NCI-H1417 (cell line): ENCODE data around the gene FUT3.
"Not testable (repeated sequence)": the region's sequence is repeated elsewhere in the genome, so short reads cannot be mapped to it uniquely, and the experiment has no call there.

Experiments
- DNase-seq, 3 experiments: peaks; one replicate each; lab custom pipeline; 2025; lab: John Stamatoyannopoulos, UW

Gene FUT3

DNA sequence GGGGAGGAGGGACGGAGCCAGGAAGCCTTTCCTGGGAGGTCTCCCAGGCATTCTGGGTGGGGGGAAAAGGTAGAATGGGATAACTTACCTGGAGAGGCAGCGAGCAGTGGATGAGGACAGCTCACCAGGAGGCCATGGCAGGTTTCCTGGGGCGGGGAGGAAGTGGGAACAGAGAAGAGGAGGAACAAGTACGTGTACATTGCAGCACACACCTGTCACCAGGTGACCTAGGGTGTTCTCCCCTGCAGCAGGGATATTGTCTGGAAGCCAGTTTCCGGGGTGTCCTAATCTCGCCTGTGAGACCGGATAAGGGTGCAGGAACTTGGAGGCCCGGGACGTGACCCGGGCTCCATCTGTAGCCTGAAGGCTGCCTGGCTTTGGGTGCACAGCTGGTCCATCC lies at the start of gene FUT3:
Gene FUT3, minus strand, starts transcription at position 148 of the 400 bp plus-strand sequence.
- DNase-seq = no peak

DNA sequence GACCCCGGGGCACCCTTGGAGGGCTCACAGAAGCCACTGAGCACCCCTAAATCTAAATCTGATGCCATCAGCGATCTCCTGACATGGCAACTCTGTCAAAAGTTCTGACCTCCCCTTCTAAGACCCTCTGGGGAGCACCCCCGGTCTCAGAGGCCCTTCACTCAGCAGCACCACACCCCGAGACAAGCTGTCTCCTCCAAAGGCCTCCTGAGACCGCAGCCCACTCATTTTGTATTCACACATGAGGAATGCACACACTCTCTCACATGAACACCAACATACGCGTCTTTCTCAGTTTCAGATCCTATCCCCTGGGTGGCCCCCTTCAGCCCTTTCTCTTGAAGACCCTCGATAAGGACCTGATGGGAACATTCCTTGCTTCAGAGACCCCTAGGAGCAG lies 49.7 kb upstream of the FUT3 start:
- DNase-seq = no peak

DNA sequence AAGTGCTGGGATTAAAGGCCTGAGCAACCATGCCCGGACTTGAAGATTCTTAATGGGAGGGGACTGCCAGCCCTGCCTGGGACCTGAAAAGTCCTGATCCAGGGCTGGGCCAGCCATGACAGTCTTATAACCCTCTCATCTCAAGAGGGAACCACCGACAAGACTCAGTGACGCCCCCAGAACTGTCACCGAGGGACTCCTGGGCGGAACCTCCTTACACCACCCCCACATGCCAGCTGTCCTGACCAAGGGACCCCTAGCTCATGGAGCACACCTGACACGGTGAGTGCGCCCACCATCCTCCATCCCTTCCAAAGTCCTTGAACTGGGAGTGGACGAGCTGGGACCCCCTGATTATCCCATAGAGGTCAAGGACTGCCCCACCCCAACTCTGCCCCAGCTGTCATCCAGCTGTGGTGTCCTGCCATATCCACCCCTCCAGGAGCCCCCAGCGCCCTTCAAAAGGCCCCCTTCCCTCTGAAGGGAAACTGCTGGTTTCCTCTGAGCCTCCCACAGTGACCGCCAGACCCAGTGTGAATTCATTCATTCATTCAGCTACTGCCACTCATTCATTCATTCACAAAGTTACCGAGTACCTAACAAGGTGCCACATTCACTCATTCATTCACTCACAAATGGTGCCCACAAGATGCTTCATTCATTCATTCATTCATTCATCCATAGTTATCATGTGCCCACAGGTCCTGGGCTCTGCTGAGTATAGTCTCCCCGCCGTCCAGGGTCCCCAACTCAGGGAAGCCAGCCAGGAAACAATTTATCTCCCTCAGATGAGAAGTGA lies 48.7 kb upstream of the FUT3 start:
- DNase-seq = no peak

DNA sequence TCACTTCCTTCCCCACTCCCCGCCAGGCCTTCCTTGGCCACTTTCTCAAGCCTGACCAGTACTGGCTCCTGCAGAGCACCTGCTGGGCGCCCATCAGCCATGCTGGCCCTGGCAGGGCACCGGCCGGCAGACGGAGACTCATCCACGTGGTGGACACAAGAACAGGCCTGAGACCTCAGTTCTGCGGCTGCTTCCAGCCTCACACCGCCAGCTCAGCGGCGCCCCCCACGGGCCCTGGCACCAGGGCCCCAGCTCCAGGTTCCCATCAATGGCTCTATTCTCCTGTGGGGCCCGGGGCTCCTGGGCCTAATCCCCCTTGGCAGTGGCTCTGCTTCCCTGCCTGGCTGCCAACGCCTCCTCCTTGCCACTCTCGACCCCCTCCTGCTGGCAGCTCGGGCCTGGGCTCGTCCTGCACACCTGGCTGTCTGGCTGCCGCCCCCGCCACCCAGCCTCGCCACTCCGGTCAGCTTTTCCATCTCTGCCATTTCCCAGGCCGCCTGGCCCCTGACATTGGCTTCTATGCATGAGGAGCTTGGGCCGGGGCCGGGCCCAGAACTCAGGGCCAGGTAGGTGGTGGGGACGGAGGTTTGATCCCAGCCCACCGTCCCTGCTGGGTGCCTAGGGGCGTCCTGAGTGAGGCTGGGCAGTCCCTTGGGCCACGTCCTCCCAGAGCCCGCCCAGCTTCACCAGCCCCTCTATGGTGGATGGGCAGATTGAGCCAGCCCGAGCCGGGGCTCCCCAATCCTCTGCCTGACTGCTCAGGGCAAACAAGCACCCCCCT lies 46.1 kb upstream of the FUT3 start:
- no peak for DNase-seq

DNA sequence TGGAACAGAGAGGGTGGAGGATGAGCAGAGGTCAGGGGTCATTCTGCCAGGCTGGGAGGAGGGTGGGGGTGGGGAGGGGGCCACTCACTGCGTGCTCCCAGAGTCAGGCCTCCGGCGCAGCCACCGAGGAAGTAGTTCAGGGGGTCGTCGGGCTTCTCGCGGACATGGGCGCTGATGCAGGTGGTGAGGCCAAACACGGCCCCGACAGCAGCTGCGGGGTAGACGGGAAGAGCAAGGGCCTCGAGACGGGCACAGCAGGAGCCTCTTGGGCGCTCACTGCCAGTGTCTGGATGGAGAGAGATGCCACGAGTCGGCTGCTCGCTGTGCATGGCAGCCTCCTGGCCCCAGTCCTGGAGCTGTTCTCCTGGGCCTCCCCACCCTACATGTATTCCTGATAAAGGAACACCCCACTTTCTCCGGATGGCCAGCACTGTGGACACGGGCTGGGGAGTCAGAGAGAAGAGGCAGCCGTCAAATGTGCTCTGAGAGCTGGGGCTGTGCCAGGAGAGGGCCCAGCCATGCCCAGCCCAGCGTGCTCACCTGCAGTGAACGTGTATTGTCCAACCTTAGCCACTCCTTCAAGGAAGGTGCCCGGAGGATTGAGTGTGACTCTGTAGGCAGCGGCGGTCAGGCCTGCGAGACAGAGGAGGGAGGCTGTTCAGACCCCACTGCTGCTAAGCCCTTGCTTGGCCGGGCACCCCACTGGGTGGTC lies 45.3 kb upstream of the FUT3 start:
- DNase-seq = no peak

DNA sequence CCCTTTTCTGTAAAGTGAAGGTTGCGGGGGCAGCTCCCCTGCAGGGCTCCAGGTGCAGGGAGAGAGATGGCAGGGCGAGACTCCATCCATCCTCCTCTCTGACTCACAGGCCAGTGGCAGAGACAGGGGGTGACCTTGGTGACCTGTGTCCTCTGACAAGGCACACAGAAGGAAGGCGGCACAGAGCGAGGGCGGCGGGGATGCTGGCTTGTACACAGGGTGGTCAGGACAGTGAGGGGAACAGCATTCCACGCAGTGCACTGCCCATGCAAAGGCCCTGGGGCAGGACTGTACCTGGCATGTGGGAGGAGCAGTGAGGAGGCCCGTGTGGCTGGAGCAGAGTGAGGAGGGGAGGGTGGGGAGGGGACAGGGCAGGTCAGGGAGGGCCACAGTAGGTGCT lies 44.6 kb upstream of the FUT3 start:
- DNase-seq = no peak

DNA sequence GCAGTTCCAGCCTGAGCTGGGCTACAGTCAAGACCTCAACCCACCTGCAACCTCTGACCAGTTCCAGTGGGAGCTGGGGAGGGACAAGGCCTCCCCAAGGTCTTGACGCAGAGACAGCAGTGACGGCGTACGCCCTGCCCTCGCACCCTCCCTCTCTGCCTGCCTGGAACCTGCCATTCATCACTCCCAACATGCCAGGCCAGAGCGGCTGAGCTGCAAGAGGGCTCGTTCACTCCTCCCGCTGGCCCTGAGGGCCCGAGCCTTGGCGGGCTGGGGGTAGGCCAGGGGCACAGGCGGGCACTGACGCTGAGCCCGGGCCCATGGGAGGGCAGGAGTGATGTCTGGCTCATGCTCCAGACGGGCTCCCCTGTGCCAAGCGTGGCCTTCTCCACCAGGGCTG lies 44.2 kb upstream of the FUT3 start:
- DNase-seq = no peak

DNA sequence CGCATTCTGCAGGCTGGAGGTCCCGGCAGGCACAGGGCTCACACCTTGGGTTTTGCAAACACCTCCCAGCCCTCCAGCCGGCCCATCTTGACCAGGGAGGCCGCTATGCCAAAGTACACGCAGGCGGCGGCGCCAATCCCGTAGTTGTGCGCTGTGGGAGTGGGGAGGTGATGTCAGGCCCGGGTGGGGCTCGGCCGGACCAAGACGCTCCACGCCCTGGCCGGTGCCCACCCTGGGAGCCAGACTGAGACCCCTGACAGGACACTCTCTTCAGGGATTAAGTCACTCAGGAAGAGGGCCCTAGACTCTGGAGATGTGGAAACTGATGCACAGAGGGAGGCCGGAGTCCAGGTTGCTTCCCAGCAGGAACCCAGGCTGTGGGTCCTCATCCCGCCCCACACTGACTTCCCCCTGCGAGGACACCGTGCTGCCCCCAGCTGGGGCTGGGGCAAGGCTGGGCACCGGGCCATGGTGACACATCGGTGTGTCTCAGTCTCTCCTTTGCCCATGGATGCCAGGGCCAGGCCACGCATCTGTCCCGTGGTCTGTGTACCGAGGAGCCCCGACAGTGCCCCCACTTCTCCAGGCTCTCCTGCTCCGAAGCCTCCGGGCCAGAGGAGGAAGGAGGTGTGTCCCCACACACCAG lies 43.6 kb upstream of the FUT3 start:
- no peak for DNase-seq

DNA sequence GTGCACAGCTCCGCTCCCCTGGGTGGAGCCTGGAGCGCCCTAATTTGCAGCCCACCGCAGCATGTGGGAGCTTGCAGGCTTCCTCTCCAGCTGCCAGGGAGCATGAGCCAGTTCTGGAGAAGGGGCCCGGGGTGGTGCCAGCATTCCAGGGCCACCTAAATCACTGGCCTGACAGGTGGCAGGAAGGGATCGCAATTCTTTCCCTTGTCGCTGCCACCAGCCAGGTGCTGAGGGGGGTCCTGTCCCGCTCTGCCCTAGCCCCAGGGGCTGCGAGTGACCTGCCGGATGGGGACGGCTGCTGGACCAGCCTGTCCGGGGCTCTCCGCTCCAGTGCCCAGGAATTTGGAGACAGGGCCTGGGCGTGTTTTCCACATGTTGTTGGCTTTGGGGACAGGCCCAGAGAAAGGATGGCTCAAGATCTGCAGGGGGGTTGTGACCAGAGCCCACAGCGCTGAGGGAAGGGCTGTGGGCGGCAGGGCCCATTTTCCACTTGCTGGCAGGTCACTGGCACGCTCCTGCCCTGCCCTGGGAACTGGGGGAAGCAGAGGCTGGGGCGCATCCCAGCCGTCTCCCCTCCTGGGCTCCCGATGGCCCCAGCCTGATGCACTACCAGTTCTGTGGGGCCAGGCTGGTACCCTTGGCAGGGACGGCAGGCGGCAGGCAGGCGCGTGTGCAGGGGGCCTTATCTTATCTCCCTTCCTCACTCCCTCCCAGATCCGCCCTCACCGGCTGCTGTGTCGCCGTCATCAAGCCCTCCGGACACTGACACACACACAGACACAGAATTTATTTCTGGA lies 42.9 kb upstream of the FUT3 start:
- no peak for DNase-seq

DNA sequence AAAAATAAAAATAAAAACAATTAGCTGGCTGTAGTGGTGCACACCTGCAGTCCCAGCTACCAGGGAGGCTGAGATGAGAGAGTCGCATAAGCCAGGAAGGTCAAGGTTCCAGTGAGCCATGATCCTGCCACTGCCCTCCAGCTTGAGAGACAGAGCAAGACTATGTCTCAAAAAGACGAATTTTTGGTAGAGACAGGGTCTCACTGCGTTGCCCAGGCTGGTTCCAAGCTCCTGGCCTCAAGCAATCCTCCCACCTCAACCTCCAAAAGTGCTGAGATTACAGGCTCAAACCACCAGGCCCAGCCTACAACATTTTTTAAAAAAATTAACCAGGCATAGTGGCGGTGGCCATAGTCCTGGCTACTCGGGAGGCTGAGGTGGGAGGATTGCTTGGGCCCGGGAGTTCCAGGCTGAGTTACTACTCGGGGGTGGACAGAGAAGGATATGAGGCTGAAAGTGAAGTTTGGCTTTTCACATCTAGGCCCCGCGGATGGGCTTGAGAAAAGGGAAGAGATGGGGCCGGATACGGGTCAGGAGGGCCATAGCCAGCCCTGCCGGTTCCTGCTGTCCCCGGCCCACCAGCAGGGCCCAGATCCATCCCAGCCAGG lies 42.2 kb upstream of the FUT3 start:
- DNase-seq = no peak

DNA sequence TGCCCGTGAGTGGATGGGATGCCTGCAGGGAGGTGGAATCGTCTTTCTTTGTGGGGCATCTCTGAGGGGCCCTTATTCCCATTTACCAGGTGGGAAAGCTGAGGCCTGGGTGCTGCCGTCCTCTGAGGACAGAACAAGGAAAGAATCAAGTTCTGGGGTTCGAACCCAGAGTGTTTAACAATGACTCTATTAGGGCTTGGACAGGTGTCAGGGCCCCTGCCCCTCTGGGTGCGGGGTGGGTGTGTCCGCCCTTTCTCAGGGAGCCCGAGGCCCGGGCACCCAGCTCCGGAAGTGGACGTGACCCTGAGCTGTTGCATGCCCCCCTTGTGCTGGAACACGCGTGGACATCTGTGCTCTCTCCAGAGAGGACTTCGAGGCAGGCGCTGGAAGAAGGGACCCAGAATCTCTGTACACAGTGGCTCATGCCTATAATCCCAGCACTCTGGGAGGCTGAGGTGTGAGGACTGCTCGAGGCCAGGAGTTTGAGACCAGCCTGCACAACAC lies 41.6 kb upstream of the FUT3 start:
- DNase-seq = no peak

DNA sequence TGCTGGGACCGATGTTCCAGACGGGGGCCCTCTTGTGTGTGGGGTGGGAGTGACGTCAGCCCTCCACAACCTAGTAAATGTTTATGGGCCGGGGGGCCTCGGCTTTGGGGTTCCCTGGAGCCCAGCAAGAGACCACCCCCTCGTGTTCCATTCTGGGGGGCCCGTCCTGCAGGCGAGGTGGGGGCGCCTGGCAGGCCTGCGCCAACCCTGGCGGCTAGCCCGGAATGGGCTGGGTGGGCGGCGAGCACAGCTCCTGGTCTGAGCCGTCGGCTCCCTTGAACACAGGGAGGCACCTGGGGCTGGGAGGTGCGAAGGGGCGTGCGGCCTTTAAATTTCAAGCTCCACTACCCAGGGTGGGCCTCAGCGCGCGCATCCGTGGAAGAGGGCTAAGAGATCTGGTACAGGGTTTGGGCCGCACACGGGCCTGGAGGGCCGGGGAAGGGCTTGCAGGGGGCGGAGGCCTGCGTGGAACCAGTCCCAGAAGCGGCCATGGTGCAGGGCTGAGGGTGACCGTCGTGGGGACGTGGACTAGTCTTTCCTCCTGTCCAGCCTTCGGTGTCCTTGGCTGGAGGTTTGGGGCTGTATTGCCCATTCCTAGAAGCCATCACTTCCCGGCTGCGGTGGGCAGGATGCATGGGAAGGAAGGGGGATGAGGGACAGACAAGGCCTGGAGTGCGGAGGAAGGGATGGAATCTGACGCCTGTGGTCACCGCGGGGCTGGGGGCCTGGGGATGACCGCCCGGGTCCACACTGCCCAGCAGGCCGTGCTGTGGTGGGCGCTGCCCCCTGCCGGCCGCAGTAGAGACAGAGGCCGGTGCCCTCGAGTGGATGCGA lies 40.9 kb upstream of the FUT3 start:
- DNase-seq = peak in 2 of 3 experiments; percentile 28 to 39

DNA sequence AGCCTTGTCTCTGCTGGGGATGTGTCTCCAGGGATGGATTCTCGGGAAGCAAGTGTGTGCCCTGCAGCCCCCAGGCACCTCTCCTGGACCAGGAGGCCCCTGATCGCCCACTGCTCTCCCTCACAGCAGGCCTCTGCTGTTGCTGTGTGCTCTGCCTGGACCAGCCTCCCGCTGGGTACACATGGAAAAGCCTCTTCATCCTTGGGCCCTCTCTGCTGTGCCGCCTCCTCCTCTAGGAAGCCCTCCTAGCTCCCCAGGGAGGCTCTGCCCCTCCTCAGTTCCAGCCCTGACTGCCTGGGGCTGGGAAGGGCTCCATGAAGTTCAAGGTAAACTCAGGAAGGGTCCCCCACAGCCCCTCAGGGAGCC lies 40.3 kb upstream of the FUT3 start:
- peak in 1 of 3 experiments; percentile 27 for DNase-seq

DNA sequence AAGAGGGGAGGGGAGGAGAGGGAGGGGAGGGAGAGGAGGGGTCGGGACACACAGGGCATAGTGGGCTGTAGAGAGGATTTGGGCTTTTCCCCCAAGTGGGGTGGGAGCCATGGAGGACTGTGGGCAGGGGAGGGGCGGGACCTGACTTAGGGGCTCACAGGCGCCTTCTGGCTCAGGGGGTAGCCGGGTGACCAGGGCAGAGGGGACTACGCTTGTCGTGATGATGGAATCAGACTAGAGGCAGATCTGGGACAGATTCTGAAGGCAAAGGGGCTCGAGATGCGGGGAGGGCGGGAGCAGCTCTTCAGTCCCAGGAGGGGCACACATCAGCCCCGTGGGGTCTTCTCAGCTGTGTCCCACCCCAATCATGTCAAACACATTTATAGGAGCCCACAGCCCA lies 38.9 kb upstream of the FUT3 start:
- DNase-seq = no peak

DNA sequence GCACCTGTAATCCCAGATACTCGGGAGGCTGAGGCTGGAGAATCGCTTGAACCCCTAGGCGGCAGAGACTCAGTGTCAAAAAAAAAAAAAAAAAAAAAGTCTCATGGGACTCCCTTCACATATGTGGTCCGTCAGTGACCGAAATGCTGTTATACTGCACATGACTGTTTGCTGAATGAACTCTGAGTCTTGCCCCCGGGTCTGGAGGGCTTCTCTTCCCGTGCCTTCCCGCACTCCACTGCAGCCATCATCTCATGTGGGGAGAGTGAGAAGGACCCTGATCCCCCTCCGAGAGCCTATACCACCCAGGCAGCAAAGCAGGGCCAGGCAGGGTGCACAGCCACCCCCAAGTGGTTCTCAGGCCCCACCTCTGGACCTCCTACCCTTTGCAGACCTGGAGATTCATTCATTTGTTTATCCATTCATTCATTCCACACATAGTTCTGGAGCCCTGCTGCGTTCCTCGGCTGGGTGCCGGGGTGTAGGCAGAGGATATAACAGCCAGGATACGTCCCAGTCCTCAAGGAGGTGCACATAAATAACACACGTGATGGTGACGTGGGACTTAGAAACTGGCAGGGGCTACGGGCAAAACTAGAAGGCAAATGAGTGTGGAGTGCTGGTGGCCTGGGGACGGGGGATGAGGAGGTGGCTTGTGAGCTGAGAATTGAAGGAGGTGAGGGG lies 38.2 kb upstream of the FUT3 start:
- no peak for DNase-seq

DNA sequence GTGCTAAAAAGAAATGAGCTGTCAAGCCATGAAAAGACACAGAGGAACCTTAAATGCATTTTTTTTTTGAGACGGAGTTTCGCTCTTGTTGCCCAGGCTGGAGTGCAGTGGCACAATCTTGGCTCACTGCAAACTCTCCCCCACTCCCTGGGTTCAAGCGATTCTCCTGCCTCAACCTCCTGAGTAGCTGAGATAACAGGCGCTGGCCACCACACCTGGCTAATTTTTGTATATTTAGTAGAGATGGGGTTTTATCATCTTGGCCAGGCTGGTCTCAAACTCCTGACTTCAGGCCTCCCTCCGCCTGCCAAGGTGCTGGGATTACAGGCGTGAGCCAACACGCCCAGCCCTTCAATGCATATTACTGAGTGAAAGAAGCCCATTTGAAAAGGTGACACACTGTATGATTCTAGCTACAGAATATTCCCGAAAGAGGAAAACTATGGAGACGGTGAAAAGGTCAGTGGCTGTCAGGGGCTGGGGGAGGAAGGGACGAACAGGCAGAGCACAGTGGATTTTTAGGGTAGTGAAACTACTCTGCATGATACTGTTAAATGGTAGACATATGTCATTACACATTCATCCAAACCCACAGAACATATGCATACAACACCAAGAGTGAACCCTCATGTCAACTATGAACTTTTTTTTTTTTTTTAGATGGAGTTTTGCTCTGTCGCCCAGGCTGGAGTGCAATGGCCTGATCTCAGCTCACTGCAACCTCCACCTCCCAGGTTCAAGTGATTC lies 33.0 kb upstream of the FUT3 start:
- not testable (repeated sequence) for DNase-seq

DNA sequence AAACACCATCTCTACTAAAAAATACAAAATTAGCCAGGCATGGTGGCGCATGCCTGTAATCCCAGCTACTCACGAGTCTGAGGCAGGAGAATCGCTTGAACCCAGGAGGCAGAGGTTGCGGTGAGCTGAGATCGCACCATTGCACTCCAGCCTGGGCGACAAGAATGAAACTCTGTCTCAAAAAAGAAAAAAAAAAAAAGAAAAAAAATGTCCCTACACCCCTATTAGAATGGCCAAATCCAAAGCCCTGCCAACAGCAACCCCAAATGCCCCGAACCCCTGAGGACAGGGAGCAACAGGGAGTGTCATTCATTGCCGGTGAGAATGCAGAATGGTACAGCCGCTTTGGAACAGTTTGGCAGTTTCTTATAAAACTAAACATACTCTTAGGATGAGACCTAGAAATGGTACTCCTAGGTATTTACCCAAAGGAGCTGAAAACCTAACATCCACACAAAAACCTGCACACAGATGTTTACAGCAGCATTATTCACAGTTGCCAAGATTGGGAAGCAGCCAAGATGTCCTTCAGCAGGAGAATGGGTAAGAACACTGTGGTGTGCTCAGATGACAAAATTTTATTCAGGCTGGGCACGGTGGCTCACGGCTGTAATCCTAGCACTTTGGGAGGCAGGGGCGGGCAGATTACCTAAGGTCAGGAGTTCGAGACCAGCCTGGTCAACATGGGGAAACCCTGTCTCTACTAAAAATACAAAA lies 32.1 kb upstream of the FUT3 start:
- DNase-seq = not testable (repeated sequence)

DNA sequence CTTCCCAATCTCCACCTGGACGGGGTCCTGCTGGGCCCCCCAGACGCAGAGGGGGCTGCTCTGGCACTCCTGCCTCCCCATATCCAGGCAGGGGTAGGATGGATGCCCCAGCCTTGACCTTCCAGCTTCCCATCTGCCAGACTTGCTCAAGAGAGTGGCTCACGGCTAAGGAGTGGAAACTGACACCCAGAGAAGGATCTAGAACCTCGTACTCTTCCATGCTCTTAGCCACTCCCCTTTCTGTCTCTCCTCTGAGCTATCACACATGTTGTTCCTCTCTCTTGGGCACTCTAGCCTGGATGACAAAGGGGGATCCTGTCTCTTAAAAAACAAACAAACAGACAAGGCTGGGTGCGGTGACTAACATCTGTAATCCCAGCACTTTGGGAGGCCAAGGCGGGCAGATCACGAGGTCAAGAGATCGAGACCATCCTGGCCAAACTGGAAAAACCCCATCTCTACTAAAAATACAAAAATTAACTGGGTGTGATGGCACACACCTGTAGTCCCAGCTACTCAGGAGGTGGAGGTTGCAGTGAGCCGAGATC lies 31.2 kb upstream of the FUT3 start:
- peak in 2 of 3 experiments; percentile 37 to 69 for DNase-seq
